GM10847 (cell line): ENCODE measurements around the gene WDR82.
A peak's percentile ranks its signal among the peaks of the same experiment; 100 is the strongest.

Source experiments
- POLR2A ChIP-seq: IDR thresholded peaks from 2 replicates; pipeline ENCODE4 v1.6.1; 2011; ENCODE audit not compliant: insufficient read length; ENCODE audit errors: extremely low read depth

WDR82 gene

GRCh38 chr3:52230889-52231499 is 47.5 kb downstream of the WDR82 start:
- TF ChIP-seq POLR2A, result no peak

GRCh38 chr3:52230461-52230860 is 48.0 kb downstream of the WDR82 start:
- TF ChIP-seq POLR2A, result no peak

- TF ChIP-seq POLR2A, result no peak
Observed at GRCh38 chr3:52229656-52230055, 48.8 kb downstream of the WDR82 start.

GRCh38 chr3:52228751-52229291 is 49.6 kb downstream of the WDR82 start:
- TF ChIP-seq POLR2A, result no peak

GRCh38 chr3:52228266-52228665 is 50.2 kb downstream of the WDR82 start:
- no peak for TF ChIP-seq POLR2A

GRCh38 chr3:52227766-52228165 is 50.7 kb downstream of the WDR82 start:
- TF ChIP-seq POLR2A, result no peak

- no peak for TF ChIP-seq POLR2A
Observed at GRCh38 chr3:52227117-52227516, 51.3 kb downstream of the WDR82 start.

- no peak for TF ChIP-seq POLR2A
Observed at GRCh38 chr3:52226229-52226817, 52.1 kb downstream of the WDR82 start.

- peak; percentile 51 for TF ChIP-seq POLR2A
Observed at GRCh38 chr3:52225452-52226228, 52.8 kb downstream of the WDR82 start, which contains the start of gene TLR9. TLR9 (minus strand) TSS chr3:52225645; CDS start chr3:52225529, 116 bp downstream.

GRCh38 chr3:52223449-52224408 is 54.7 kb downstream of the WDR82 start:
- no peak for TF ChIP-seq POLR2A

GRCh38 chr3:52222319-52223221 is 55.9 kb downstream of the WDR82 start:
- TF ChIP-seq POLR2A, result no peak

GRCh38 chr3:52221563-52222318 is 56.7 kb downstream of the WDR82 start:
- TF ChIP-seq POLR2A, result no peak

- TF ChIP-seq POLR2A, result no peak
Observed at GRCh38 chr3:52221141-52221562, 57.3 kb downstream of the WDR82 start.

- no peak for TF ChIP-seq POLR2A
Observed at GRCh38 chr3:52220380-52221026, 57.9 kb downstream of the WDR82 start.
